H1 (cell line): Measurements from ENCODE around the gene SLC45A1. TPM values are rescaled to one million over a fixed set of nuclear protein-coding genes. Genes with fewer than 3 reads are reported as not detected.

Experiments used
- ATF3 ChIP-seq: IDR thresholded peaks from 2 replicates; pipeline ENCODE4 v1.6.1; 2011; ENCODE audit warnings: low read depth, mild to moderate bottlenecking, low read length; ENCODE audit not compliant: insufficient read depth
- RFX5 ChIP-seq: IDR thresholded peaks from 2 replicates; pipeline ENCODE4 v1.6.1; 2011; ENCODE audit warnings: low read depth, low read length, improper control_type of control experiment, borderline replicate concordance
- polyA plus RNA-seq, 7 experiments: library from polyadenylated mRNA; depleted of rRNA in 3 of 7; stranded (reverse) in 5 of 7; unstranded in 2 of 7; fragments of >200 nt in 5 of 7; fragments of 200-250 nt in 2 of 7; gene quantifications; 1 replicate in 5 of 7; 2 replicates in 1 of 7; 4 replicates in 1 of 7; pipeline versions ENCODE4 v1.2.1 to v1.2.3, GENCODE V29; 2011 to 2013; ENCODE audit warnings: missing spikeins in 2 of 7, mixed read lengths in 2 of 7
- total RNA-seq: library from RNA; stranded (reverse); fragmentation: NEBNext Ultra II Directional; extraction: Animal tissue kit (Norgen Biotek cat#: 25700); gene quantifications from 2 replicates; pipeline ENCODE4 v1.2.1, GENCODE V29; 2021
- TF ChIP-seq, protein P1 (sequence below): IDR thresholded peaks from 2 replicates; pipeline ENCODE4 v1.6.1; 2012; ENCODE audit warnings: inconsistent platforms
- TF ChIP-seq, protein P2 (sequence below): fragments of 300-600 bp; sonication (generic); IDR thresholded peaks from 2 replicates; pipeline ENCODE4 v1.7.1; 2012; ENCODE audit warnings: low read length, moderate library complexity, mild to moderate bottlenecking, inconsistent platforms; ENCODE audit not compliant: insufficient replicate concordance

Gene SLC45A1
- total and polyA plus RNA-seq, 2 of the 8 experiments (the other 6 are each of a cell fraction or from before 2014, with no cell fraction given), result 1.0 to 1.7 TPM

GRCh38 chr1:8340448-8340847 is 22.5 kb downstream of the SLC45A1 start (continued):
- TF ChIP-seq RFX5 (no peak), ATF3 (no peak)
- TF ChIP-seq, protein P1, sequence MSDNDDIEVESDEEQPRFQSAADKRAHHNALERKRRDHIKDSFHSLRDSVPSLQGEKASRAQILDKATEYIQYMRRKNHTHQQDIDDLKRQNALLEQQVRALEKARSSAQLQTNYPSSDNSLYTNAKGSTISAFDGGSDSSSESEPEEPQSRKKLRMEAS, result no peak
- TF ChIP-seq, protein P2, sequence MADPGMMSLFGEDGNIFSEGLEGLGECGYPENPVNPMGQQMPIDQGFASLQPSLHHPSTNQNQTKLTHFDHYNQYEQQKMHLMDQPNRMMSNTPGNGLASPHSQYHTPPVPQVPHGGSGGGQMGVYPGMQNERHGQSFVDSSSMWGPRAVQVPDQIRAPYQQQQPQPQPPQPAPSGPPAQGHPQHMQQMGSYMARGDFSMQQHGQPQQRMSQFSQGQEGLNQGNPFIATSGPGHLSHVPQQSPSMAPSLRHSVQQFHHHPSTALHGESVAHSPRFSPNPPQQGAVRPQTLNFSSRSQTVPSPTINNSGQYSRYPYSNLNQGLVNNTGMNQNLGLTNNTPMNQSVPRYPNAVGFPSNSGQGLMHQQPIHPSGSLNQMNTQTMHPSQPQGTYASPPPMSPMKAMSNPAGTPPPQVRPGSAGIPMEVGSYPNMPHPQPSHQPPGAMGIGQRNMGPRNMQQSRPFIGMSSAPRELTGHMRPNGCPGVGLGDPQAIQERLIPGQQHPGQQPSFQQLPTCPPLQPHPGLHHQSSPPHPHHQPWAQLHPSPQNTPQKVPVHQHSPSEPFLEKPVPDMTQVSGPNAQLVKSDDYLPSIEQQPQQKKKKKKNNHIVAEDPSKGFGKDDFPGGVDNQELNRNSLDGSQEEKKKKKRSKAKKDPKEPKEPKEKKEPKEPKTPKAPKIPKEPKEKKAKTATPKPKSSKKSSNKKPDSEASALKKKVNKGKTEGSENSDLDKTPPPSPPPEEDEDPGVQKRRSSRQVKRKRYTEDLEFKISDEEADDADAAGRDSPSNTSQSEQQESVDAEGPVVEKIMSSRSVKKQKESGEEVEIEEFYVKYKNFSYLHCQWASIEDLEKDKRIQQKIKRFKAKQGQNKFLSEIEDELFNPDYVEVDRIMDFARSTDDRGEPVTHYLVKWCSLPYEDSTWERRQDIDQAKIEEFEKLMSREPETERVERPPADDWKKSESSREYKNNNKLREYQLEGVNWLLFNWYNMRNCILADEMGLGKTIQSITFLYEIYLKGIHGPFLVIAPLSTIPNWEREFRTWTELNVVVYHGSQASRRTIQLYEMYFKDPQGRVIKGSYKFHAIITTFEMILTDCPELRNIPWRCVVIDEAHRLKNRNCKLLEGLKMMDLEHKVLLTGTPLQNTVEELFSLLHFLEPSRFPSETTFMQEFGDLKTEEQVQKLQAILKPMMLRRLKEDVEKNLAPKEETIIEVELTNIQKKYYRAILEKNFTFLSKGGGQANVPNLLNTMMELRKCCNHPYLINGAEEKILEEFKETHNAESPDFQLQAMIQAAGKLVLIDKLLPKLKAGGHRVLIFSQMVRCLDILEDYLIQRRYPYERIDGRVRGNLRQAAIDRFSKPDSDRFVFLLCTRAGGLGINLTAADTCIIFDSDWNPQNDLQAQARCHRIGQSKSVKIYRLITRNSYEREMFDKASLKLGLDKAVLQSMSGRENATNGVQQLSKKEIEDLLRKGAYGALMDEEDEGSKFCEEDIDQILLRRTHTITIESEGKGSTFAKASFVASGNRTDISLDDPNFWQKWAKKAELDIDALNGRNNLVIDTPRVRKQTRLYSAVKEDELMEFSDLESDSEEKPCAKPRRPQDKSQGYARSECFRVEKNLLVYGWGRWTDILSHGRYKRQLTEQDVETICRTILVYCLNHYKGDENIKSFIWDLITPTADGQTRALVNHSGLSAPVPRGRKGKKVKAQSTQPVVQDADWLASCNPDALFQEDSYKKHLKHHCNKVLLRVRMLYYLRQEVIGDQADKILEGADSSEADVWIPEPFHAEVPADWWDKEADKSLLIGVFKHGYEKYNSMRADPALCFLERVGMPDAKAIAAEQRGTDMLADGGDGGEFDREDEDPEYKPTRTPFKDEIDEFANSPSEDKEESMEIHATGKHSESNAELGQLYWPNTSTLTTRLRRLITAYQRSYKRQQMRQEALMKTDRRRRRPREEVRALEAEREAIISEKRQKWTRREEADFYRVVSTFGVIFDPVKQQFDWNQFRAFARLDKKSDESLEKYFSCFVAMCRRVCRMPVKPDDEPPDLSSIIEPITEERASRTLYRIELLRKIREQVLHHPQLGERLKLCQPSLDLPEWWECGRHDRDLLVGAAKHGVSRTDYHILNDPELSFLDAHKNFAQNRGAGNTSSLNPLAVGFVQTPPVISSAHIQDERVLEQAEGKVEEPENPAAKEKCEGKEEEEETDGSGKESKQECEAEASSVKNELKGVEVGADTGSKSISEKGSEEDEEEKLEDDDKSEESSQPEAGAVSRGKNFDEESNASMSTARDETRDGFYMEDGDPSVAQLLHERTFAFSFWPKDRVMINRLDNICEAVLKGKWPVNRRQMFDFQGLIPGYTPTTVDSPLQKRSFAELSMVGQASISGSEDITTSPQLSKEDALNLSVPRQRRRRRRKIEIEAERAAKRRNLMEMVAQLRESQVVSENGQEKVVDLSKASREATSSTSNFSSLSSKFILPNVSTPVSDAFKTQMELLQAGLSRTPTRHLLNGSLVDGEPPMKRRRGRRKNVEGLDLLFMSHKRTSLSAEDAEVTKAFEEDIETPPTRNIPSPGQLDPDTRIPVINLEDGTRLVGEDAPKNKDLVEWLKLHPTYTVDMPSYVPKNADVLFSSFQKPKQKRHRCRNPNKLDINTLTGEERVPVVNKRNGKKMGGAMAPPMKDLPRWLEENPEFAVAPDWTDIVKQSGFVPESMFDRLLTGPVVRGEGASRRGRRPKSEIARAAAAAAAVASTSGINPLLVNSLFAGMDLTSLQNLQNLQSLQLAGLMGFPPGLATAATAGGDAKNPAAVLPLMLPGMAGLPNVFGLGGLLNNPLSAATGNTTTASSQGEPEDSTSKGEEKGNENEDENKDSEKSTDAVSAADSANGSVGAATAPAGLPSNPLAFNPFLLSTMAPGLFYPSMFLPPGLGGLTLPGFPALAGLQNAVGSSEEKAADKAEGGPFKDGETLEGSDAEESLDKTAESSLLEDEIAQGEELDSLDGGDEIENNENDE, result no peak
